ENCODE data around the gene SEMA6B. TPM values are rescaled to one million over a fixed set of nuclear protein-coding genes. Genes with fewer than 3 reads are reported as not detected.

Gene SEMA6B
- total RNA-seq, 1 experiment from 2014 or later: 43.0 TPM

- DNase-seq: peak; percentile 27
- H3K4me3 ChIP-seq (ENCODE audit: insufficient read depth, low read depth, low read length): no peak overlapping the region
- H3K27me3 ChIP-seq (ENCODE audit: control insufficient read depth, insufficient read depth, low read length): peaks cover 3% of the 10 kb centered on the region; the same call in 1 of the 2 replicates
- H3K36me3 ChIP-seq (replicated peaks; ENCODE audit: control insufficient read depth, insufficient read depth, low read length): no peaks in the 10 kb centered on the region
These were observed 37.0 kb downstream of the SEMA6B start for GRCh38 chr19:4522291-4523002.

- no peaks in the 10 kb centered on the region for H3K36me3 ChIP-seq (replicated peaks; ENCODE audit: control insufficient read depth, insufficient read depth, low read length)
- no peak for DNase-seq
- peaks cover 3% of the 10 kb centered on the region; the same call in 1 of the 2 replicates for H3K27me3 ChIP-seq (ENCODE audit: control insufficient read depth, insufficient read depth, low read length)
- no peak overlapping the region for H3K4me3 ChIP-seq (ENCODE audit: insufficient read depth, low read depth, low read length)
These were observed 37.6 kb downstream of the SEMA6B start for GRCh38 chr19:4521888-4522242.

- Histone ChIP-seq H3K27me3 (ENCODE audit: control insufficient read depth, insufficient read depth, low read length) (peaks cover 5% of the 10 kb centered on the region), H3K36me3 (replicated peaks; ENCODE audit: control insufficient read depth, insufficient read depth, low read length) (no peaks in the 10 kb centered on the region), H3K4me3 (ENCODE audit: insufficient read depth, low read depth, low read length) (no peak overlapping the region)
- peak; percentile 30 for DNase-seq
These were observed 38.2 kb downstream of the SEMA6B start for GRCh38 chr19:4521170-4521887.

- peaks cover 9% of the 10 kb centered on the region for H3K27me3 ChIP-seq (ENCODE audit: control insufficient read depth, insufficient read depth, low read length)
- H3K36me3 ChIP-seq (replicated peaks; ENCODE audit: control insufficient read depth, insufficient read depth, low read length): no peaks in the 10 kb centered on the region
These were observed 39.8 kb downstream of the SEMA6B start for GRCh38 chr19:4519521-4520277.

GRCh38 chr19:4519172-4519496, 40.4 kb downstream of the SEMA6B start:
- Histone ChIP-seq H3K27me3 (ENCODE audit: control insufficient read depth, insufficient read depth, low read length) (peaks cover 9% of the 10 kb centered on the region), H3K4me3 (ENCODE audit: insufficient read depth, low read depth, low read length) (no peak overlapping the region), H3K36me3 (replicated peaks; ENCODE audit: control insufficient read depth, insufficient read depth, low read length) (no peaks in the 10 kb centered on the region)
- DNase-seq: no peak

More at GRCh38 chr19:4519521-4520277, 39.8 kb downstream of the SEMA6B start:
- H3K4me3 ChIP-seq (ENCODE audit: insufficient read depth, low read depth, low read length): no peak overlapping the region
- DNase-seq: no peak

GRCh38 chr19:4518345-4519171, 40.9 kb downstream of the SEMA6B start, which contains the start of gene PLIN4:
PLIN4 (minus strand) TSS chr19:4518486; CDS start chr19:4518272, 214 bp downstream.
- no peaks in the 10 kb centered on the region for H3K36me3 ChIP-seq (replicated peaks; ENCODE audit: control insufficient read depth, insufficient read depth, low read length)
- H3K4me3 ChIP-seq (ENCODE audit: insufficient read depth, low read depth, low read length): no peak within 1 kb of the TSS
- DNase-seq: peak; percentile 84
- H3K27me3 ChIP-seq (ENCODE audit: control insufficient read depth, insufficient read depth, low read length): peaks cover 10% of the 10 kb centered on the region

- no peak overlapping the region for H3K4me3 ChIP-seq (ENCODE audit: insufficient read depth, low read depth, low read length)
- peaks cover 11% of the 10 kb centered on the region for H3K27me3 ChIP-seq (ENCODE audit: control insufficient read depth, insufficient read depth, low read length)
- no peak for DNase-seq
- no peaks in the 10 kb centered on the region for H3K36me3 ChIP-seq (replicated peaks; ENCODE audit: control insufficient read depth, insufficient read depth, low read length)
These were observed 41.9 kb downstream of the SEMA6B start for GRCh38 chr19:4517451-4518057.

- Histone ChIP-seq H3K27me3 (ENCODE audit: control insufficient read depth, insufficient read depth, low read length) (peaks cover 12% of the 10 kb centered on the region), H3K4me3 (ENCODE audit: insufficient read depth, low read depth, low read length) (no peak overlapping the region), H3K36me3 (replicated peaks; ENCODE audit: control insufficient read depth, insufficient read depth, low read length) (no peaks in the 10 kb centered on the region)
- no peak for DNase-seq
These were observed 42.6 kb downstream of the SEMA6B start for GRCh38 chr19:4516939-4517300.

GRCh38 chr19:4516199-4516938, 43.1 kb downstream of the SEMA6B start:
- Histone ChIP-seq H3K4me3 (ENCODE audit: insufficient read depth, low read depth, low read length) (no peak overlapping the region), H3K27me3 (ENCODE audit: control insufficient read depth, insufficient read depth, low read length) (peaks cover 11% of the 10 kb centered on the region), H3K36me3 (replicated peaks; ENCODE audit: control insufficient read depth, insufficient read depth, low read length) (no peaks in the 10 kb centered on the region)
- peak; percentile 77 for DNase-seq

- DNase-seq: no peak
- Histone ChIP-seq H3K27me3 (ENCODE audit: control insufficient read depth, insufficient read depth, low read length) (peaks cover 11% of the 10 kb centered on the region), H3K36me3 (replicated peaks; ENCODE audit: control insufficient read depth, insufficient read depth, low read length) (no peaks in the 10 kb centered on the region), H3K4me3 (ENCODE audit: insufficient read depth, low read depth, low read length) (no peak overlapping the region)
These were observed 43.8 kb downstream of the SEMA6B start for GRCh38 chr19:4515732-4516131.

- Histone ChIP-seq H3K36me3 (replicated peaks; ENCODE audit: control insufficient read depth, insufficient read depth, low read length) (no peaks in the 10 kb centered on the region), H3K27me3 (ENCODE audit: control insufficient read depth, insufficient read depth, low read length) (peaks cover 13% of the 10 kb centered on the region), H3K4me3 (ENCODE audit: insufficient read depth, low read depth, low read length) (no peak overlapping the region)
- DNase-seq: no peak
These were observed 46.2 kb downstream of the SEMA6B start for GRCh38 chr19:4513248-4513647.

- Histone ChIP-seq H3K36me3 (replicated peaks; ENCODE audit: control insufficient read depth, insufficient read depth, low read length) (no peaks in the 10 kb centered on the region), H3K4me3 (ENCODE audit: insufficient read depth, low read depth, low read length) (no peak overlapping the region), H3K27me3 (ENCODE audit: control insufficient read depth, insufficient read depth, low read length) (peaks cover 13% of the 10 kb centered on the region)
- no peak for DNase-seq
These were observed 47.4 kb downstream of the SEMA6B start for GRCh38 chr19:4512070-4512469.

- no peak for DNase-seq
- no peak overlapping the region for H3K4me3 ChIP-seq (ENCODE audit: insufficient read depth, low read depth, low read length)
- H3K27me3 ChIP-seq (ENCODE audit: control insufficient read depth, insufficient read depth, low read length): peaks cover 12% of the 10 kb centered on the region
- H3K36me3 ChIP-seq (replicated peaks; ENCODE audit: control insufficient read depth, insufficient read depth, low read length): no peaks in the 10 kb centered on the region
These were observed 48.0 kb downstream of the SEMA6B start for GRCh38 chr19:4511300-4512054.

Data from H7 (cell line).